Neural crest cell (in vitro differentiated cells): ENCODE data around the gene XPO4. TPM values are rescaled to one million over a fixed set of nuclear protein-coding genes. Genes with fewer than 3 reads are reported as not detected.

ENCODE experiments used
- DNase-seq: peaks from one replicate; pipeline ENCODE4 v3.0.0; 2021; ENCODE audit warnings: low read depth, mixed read lengths, low spot score
- H3K27ac Mint-ChIP-seq: one replicate; pipeline ENCODE4 v1.8.0; 2021; ENCODE audit warnings: mild to moderate bottlenecking, mixed read lengths; ENCODE audit not compliant: unreplicated experiment
- H3K27me3 Mint-ChIP-seq: 2 replicates; pipeline ENCODE4 v1.8.0; 2021; ENCODE audit warnings: low read depth, mild to moderate bottlenecking, mixed read lengths
- H3K36me3 Mint-ChIP-seq: 2 replicates; pipeline ENCODE4 v1.8.0; 2021; ENCODE audit warnings: low read depth, mild to moderate bottlenecking, mixed read lengths
- H3K4me1 Mint-ChIP-seq: 2 replicates; pipeline ENCODE4 v1.8.0; 2021; ENCODE audit warnings: mixed read lengths
- H3K4me3 Mint-ChIP-seq: one replicate; pipeline ENCODE4 v1.8.0; 2021; ENCODE audit warnings: mild to moderate bottlenecking, mixed read lengths
- H3K9me3 Mint-ChIP-seq: 2 replicates; pipeline ENCODE4 v1.8.0; 2021; ENCODE audit warnings: mixed read lengths
- CTCF ChIP-seq: fragments of 200-600 bp; sonication (generic); conservative IDR thresholded peaks from 2 replicates; pipeline ENCODE4 v1.5.0; 2021; ENCODE audit warnings: antibody characterized with exemption, mild to moderate bottlenecking
- total RNA-seq: library from RNA; stranded (reverse); gene quantifications from 2 replicates; pipeline ENCODE4 v1.2.1, GENCODE V29; 2021

XPO4 gene
- total RNA-seq, 1 donor from 2014 or later, result 26.1 TPM

- H3K36me3 Mint-ChIP-seq, result peaks cover 11% of the 10 kb centered on the region
- no peak overlapping the region for H3K4me3 Mint-ChIP-seq
- no peaks in the 10 kb centered on the region for H3K9me3 Mint-ChIP-seq
- no peak for DNase-seq
- TF ChIP-seq CTCF, result no peak
- no peaks in the 10 kb centered on the region for H3K27me3 Mint-ChIP-seq
- no peaks in the 10 kb centered on the region for H3K4me1 Mint-ChIP-seq
- H3K27ac Mint-ChIP-seq, result no peak overlapping the region
These were observed 114.2 kb downstream of the XPO4 start for GRCh38 chr13:20788312-20788711.

GRCh38 chr13:20787180-20787579 is 115.4 kb downstream of the XPO4 start:
- Mint-ChIP-seq H3K27me3 (no peaks in the 10 kb centered on the region), H3K9me3 (no peaks in the 10 kb centered on the region), H3K27ac (no peak overlapping the region), H3K4me1 (no peaks in the 10 kb centered on the region), H3K4me3 (no peak overlapping the region), H3K36me3 (peaks cover 11% of the 10 kb centered on the region)
- TF ChIP-seq CTCF, result no peak
- no peak for DNase-seq

DNA sequence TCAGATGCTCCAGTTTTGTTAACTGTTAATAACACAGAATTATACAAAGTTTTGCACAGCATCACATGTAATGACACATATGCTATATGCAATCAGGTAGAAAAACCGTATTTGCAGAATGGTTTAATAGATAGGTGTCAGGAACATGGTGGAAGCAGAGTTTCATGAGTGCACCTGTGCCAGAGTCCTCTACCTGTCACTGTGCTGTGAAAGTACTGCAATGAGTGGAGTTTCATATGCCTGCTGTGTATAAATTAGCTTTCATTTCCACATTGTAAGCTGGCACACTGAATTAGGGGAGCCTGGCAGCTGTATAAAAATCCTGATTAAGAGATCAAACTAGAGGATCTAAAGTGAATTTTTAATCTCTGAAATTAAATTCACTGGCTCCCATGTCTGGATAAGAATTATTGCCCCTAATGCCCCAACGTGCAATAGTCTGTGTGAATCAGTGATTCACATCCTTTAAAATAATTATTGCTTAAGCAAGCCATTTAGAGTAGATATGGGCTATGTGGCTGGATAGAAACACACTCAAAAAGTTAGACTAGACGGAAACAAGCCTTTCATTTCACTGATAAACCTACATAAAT is 120.3 kb downstream of the XPO4 start:
- no peak overlapping the region for H3K4me3 Mint-ChIP-seq
- H3K9me3 Mint-ChIP-seq, result no peaks in the 10 kb centered on the region
- no peaks in the 10 kb centered on the region for H3K27me3 Mint-ChIP-seq
- DNase-seq, result no peak
- H3K27ac Mint-ChIP-seq, result no peak overlapping the region
- H3K4me1 Mint-ChIP-seq, result no peaks in the 10 kb centered on the region
- no peak for TF ChIP-seq CTCF
- H3K36me3 Mint-ChIP-seq, result peaks cover 2% of the 10 kb centered on the region

DNA sequence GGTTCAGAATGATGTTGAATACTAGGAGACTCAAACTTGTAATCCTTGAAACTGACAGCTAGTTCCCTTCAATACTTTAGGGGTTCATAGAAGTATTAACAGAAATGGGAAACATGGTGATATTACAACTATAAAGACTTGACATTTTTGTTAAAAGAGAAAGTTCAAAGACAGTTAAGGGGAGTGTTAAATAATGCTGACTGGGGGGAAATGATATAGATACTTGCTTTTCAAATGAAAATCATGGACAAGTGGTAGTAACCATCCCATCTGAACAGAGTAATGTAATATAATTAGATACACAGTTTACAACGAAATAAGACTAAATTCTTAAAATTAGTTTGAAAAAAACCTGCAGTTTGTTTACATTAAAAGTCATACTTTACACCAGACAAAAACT is 122.2 kb downstream of the XPO4 start:
- no peak for DNase-seq
- Mint-ChIP-seq H3K4me3 (no peak overlapping the region), H3K27ac (no peak overlapping the region), H3K4me1 (no peaks in the 10 kb centered on the region), H3K36me3 (peaks cover 2% of the 10 kb centered on the region), H3K9me3 (no peaks in the 10 kb centered on the region), H3K27me3 (no peaks in the 10 kb centered on the region)
- no peak for TF ChIP-seq CTCF

GRCh38 chr13:20779405-20779804 is 123.1 kb downstream of the XPO4 start:
- no peaks in the 10 kb centered on the region for H3K27me3 Mint-ChIP-seq
- no peak for DNase-seq
- no peaks in the 10 kb centered on the region for H3K9me3 Mint-ChIP-seq

More at GRCh38 chr13:20779405-20779804, 123.1 kb downstream of the XPO4 start:
- TF ChIP-seq CTCF, result no peak
- Mint-ChIP-seq H3K4me1 (no peaks in the 10 kb centered on the region), H3K4me3 (no peak overlapping the region), H3K27ac (no peak overlapping the region), H3K36me3 (peaks cover 2% of the 10 kb centered on the region)
